ENCODE results near the gene TMEM132D.
"Not testable (repeated sequence)": the region's sequence is repeated elsewhere in the genome, so short reads cannot be mapped to it uniquely, and the experiment has no call there.

TMEM132D gene

DNA sequence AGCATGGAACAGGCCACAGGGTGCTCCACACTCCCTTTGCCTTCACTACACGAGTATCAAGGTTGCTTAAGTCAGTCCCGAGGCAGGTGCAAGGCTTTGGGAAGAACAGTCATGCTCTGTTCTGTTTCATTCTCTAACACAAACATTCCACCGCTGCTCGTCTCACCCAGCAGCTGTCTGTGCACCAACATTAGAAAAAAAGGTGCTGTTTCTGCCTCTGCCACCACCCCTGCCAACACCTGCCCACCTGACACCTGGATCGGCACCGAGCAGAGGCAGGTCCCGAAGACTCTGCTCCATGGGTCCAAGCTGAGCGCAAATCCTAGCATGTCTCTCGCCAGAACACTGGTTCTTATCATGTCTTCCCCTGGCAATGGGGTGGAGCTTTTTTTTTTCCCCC lies 347.7 kb downstream of the TMEM132D start:
- ATAC-seq (replicated peaks) (no peak), DNase-seq (no peak)
- Mint-ChIP-seq H3K9me3 (peaks cover 7 to 14% of the 10 kb centered on the region in 2 donors), H3K27me3 (peaks cover 0 to 10% of the 10 kb centered on the region in 2 donors), H3K4me1 (ENCODE audit: low read depth in 2 of 2) (no peaks in the 10 kb centered on the region), H3K27ac (no peak overlapping the region), H3K4me3 (no peak overlapping the region), H3K36me3 (ENCODE audit: insufficient read depth) (peaks cover 4% of the 10 kb centered on the region)

DNA sequence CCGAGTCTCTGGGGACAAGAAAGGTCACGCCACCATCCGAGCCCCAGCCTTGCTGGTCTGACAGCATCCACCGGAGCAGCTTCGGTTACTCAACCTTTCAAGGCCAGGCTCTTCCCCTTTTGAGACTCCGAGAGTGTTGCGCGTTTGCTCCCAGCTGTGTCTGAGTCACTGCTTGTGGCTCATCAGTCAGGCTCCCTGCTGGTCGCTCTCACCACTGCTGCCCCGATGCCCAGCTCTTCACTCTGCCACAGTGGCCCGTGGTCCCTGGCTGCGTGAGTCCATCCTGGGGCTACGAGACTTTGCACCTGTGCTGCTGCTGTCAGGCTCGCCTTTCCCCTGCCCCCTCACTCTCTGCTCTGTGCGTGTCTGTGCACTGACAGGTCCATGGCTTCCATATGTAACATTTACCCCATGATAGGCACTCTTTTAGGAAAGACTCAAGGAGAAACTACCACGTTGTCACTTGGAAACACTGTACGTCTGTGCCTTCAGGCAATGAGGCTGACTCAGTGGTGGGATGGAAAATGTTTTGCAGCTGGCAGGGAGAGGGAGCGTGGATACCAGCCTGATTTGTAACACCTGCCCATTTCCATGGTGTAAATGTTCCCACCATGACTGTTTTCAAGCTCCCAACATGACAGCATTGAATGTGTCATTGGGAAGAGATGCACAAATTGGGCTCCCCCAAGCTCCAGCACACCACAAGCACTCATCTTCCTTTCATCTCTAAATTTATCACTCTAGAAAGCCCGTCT lies 350.7 kb downstream of the TMEM132D start:
- Mint-ChIP-seq H3K4me3 (no peak overlapping the region), H3K36me3 (ENCODE audit: insufficient read depth) (peaks cover 4% of the 10 kb centered on the region), H3K4me1 (ENCODE audit: low read depth in 2 of 2) (no peaks in the 10 kb centered on the region), H3K27me3 (peaks cover 0 to 10% of the 10 kb centered on the region in 2 donors), H3K9me3 (peaks cover 11 to 24% of the 10 kb centered on the region in 2 donors), H3K27ac (no peak overlapping the region)
- DNase-seq (no peak), ATAC-seq (replicated peaks) (no peak)

DNA sequence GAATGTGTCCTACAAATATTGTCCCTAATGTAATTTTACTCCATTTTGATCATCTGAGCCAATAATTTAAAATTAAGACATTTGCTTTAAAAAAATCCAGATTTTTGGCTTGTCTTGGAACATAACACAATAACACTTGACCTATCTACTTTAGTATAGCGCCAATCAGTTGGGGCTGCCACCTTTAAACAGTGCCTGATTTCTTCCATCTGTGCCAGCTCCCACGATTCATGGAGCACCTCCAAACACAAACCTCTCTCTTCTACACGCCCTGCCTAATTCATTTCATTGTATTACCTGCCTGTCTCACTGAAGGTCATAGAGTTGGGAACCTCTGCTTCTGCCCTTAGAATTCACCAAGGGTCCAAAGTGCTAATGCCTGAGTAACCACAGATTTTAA lies 352.4 kb downstream of the TMEM132D start:
- Mint-ChIP-seq H3K4me1 (ENCODE audit: low read depth in 2 of 2) (no peaks in the 10 kb centered on the region), H3K4me3 (no peak overlapping the region), H3K9me3 (peaks cover 11 to 24% of the 10 kb centered on the region in 2 donors), H3K36me3 (ENCODE audit: insufficient read depth) (no peaks in the 10 kb centered on the region), H3K27ac (no peak overlapping the region), H3K27me3 (peaks cover 0 to 10% of the 10 kb centered on the region in 2 donors)
- no peak for DNase-seq
- ATAC-seq (replicated peaks) = no peak

DNA sequence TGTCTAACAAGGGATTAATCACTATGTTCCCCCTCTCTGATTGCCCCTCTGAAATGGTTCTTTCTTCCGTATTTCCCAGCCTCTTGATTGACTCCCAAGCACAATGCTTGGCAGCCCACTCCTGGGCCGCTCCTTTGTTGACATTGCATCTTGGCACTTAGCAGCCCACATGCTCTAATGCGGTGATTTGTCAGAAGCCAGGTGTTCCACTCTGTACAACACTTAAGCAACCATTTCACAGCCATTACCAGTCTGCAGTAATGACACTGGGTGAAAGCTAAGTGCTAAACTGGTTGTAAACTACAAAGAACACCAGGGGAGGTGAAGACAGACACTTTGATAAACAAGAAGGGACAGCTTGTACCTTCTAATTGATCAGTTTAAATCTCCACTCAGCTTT lies 353.5 kb downstream of the TMEM132D start:
- H3K27ac Mint-ChIP-seq = no peak overlapping the region
- DNase-seq = no peak
- H3K4me1 Mint-ChIP-seq (ENCODE audit: low read depth in 2 of 2) = no peaks in the 10 kb centered on the region
- H3K36me3 Mint-ChIP-seq (ENCODE audit: insufficient read depth) = no peaks in the 10 kb centered on the region
- H3K27me3 Mint-ChIP-seq = peaks cover 0 to 10% of the 10 kb centered on the region in 2 donors
- H3K4me3 Mint-ChIP-seq = no peak overlapping the region
- peaks cover 11 to 24% of the 10 kb centered on the region in 2 donors for H3K9me3 Mint-ChIP-seq
- ATAC-seq (replicated peaks) = no peak

DNA sequence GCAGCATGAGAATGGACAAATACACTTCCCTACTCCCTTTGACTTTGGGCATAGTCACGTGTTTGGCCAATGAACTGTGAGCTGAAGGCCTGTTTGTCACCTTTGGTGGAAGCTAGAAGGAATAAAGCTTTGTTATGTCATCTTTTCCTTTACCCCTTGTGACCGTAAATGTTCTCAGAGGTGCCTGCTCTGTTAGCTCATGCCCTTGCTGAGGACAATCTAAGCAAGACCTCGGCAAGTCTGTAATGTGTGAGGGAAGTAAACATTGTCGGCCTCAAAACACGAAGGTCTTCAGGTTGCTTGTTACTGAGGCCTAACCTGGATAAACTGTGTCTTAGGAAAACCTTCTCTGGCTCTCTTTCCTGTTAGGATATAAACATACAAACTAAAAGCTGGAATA lies 354.2 kb downstream of the TMEM132D start:
- peaks cover 9 to 24% of the 10 kb centered on the region in 2 donors for H3K9me3 Mint-ChIP-seq
- H3K27me3 Mint-ChIP-seq = peaks cover 0 to 10% of the 10 kb centered on the region in 2 donors
- H3K4me1 Mint-ChIP-seq (ENCODE audit: low read depth in 2 of 2) = no peaks in the 10 kb centered on the region
- H3K36me3 Mint-ChIP-seq (ENCODE audit: insufficient read depth) = no peaks in the 10 kb centered on the region
- H3K27ac Mint-ChIP-seq = no peak overlapping the region
- DNase-seq (no peak), ATAC-seq (replicated peaks) (no peak)
- no peak overlapping the region for H3K4me3 Mint-ChIP-seq

DNA sequence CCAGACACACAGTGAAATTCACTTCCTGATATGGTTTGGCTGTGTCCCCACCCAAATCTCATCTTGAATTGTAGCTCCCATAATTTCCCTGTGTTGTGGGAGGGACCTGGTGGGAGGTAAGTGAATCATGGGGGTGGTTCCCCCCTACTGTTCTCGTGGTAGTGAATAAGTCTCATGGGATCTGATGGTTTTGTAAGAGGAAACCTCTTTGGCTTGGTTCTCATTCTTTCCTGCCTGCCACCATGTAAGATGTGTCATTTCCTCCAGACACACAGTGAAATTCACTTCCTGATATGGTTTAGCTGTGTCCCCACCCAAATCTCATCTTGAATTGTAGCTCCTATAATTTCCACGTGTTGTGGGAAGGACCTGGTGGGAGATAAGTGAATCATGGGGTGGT lies 354.8 kb downstream of the TMEM132D start:
- not testable (repeated sequence) for H3K4me3 Mint-ChIP-seq; ATAC-seq (replicated peaks); H3K27ac Mint-ChIP-seq; H3K27me3 Mint-ChIP-seq; H3K4me1 Mint-ChIP-seq (ENCODE audit: low read depth in 2 of 2); DNase-seq; H3K36me3 Mint-ChIP-seq (ENCODE audit: insufficient read depth)
- peaks cover 11 to 22% of the 10 kb centered on the region in 2 donors for H3K9me3 Mint-ChIP-seq

DNA sequence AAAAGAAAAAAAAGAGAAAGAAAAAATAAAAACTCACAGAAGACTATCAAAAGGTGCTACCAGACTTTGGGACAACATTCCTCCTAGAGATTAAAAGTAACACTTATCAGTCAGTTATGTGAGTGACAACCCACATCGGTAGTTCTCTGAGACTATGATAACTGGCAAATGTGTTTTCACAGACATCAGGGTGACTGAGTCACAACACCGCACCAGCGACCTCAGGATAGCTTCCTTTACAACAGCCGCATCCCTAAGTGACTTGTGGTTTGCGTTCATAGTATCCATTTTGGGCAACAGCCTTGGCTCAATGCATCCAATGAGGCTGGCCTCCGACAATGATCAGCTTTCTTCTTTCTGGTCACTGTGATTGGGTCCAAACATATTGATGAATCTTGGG lies 359.1 kb downstream of the TMEM132D start:
- Mint-ChIP-seq H3K4me3 (no peak overlapping the region), H3K36me3 (ENCODE audit: insufficient read depth) (no peaks in the 10 kb centered on the region)

DNA sequence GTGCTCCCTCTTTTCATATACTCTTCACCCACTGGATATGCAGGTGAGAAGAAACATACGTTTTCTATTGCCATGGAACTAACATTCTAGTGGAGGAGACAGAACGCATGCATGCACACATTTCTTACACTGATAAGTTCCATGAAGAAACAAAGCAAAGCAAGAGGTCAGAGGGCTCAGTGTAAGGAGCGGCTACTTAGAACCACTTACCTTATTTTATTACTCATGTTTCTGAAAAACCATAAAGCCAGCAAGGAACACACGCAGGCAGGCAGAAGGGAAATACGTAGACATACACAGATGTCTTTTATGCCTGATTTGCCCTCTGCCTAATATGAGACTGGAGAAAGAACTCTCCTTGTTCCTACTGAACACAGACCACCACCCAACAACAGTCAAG lies 362.9 kb downstream of the TMEM132D start:
- DNase-seq (no peak), ATAC-seq (replicated peaks) (no peak)
- peaks cover 3% of the 10 kb centered on the region for H3K36me3 Mint-ChIP-seq (ENCODE audit: insufficient read depth)
- H3K27me3 Mint-ChIP-seq = no peaks in the 10 kb centered on the region
- H3K9me3 Mint-ChIP-seq = peaks cover 5 to 7% of the 10 kb centered on the region in 2 donors
- H3K27ac Mint-ChIP-seq = no peak overlapping the region
- no peaks in the 10 kb centered on the region for H3K4me1 Mint-ChIP-seq (ENCODE audit: low read depth in 2 of 2)
- no peak overlapping the region for H3K4me3 Mint-ChIP-seq

More for the DNA sequence above, 359.1 kb downstream of the TMEM132D start:
- Mint-ChIP-seq H3K27ac (no peak overlapping the region), H3K27me3 (no peaks in the 10 kb centered on the region), H3K9me3 (peaks cover 5 to 7% of the 10 kb centered on the region in 2 donors), H3K4me1 (ENCODE audit: low read depth in 2 of 2) (no peaks in the 10 kb centered on the region)
- no peak for DNase-seq
- ATAC-seq (replicated peaks) = no peak

DNA sequence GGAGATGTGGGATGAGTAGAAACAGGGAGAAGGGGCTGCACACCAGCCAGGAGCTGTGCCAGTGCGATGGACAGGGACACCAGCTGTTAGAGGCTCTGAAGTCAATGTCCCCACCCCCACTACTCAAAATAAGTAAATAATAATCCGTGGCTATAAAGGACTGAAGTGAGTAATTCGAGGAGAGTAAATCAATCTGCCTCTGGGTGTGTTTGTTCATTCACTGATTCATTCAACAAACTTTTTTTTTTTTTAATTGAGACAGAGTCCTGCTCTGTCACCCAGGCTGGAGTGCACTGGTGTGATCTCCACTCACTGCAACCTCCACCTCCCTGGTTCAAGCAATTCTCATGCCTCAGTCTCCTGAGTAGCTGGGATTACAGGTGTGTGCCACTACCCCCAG lies 363.6 kb downstream of the TMEM132D start:
- Mint-ChIP-seq H3K4me1 (ENCODE audit: low read depth in 2 of 2) (no peaks in the 10 kb centered on the region), H3K36me3 (ENCODE audit: insufficient read depth) (peaks cover 3% of the 10 kb centered on the region), H3K27ac (no peak overlapping the region), H3K4me3 (no peak overlapping the region), H3K9me3 (peaks cover 5 to 7% of the 10 kb centered on the region in 2 donors), H3K27me3 (no peaks in the 10 kb centered on the region)
- no peak for DNase-seq
- ATAC-seq (replicated peaks) = no peak

DNA sequence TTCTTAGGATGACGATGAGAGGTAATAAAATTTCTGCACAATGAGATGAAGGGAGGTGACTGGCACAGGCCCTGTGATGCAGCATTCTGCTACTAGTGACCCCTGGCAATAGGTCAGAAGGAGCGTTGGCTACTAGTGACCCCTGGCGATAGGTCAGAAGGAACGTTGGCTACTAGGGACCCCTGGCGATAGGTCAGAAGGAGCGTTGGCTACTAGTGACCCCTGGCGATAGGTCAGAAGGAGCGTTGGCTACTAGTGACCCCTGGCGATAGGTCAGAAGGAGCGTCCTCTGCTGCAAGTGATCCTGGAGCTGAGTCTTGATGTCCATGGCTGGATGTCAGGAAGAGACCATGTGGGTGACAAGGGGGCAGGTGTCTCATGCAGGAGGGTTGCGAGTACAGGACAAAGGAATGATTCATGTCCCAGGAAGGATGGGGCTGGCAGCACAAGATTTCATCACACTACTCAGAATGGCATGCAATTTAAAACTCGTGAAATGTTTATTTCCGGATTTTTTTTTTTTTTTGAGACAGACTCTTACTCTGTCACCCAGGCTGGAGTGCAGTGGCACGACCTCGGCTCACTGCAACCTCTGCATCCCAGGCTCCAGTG lies 365.0 kb downstream of the TMEM132D start:
- not testable (repeated sequence) for H3K9me3 Mint-ChIP-seq; H3K36me3 Mint-ChIP-seq (ENCODE audit: insufficient read depth); H3K27ac Mint-ChIP-seq; H3K4me1 Mint-ChIP-seq (ENCODE audit: low read depth in 2 of 2); H3K27me3 Mint-ChIP-seq; DNase-seq; H3K4me3 Mint-ChIP-seq; ATAC-seq (replicated peaks)

DNA sequence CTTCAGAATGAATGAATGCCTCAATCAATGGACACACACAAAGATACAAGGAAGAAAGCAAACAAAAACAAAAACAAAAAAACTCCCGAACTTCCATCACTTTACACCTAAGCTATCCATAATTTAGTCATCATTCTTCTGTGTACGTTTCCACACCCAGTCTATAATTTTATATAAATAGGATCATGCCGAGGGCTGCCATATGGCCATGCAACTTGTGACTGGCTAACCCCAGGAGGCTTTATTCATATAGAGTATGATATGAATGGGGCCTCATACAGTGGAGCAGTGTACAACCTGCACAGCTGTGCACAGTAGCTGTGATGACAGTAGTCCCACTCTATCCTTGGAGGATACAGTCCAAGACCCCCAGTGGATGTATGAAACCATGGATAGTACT lies 365.7 kb downstream of the TMEM132D start:
- H3K27me3 Mint-ChIP-seq = no peaks in the 10 kb centered on the region
- no peaks in the 10 kb centered on the region for H3K4me1 Mint-ChIP-seq (ENCODE audit: low read depth in 2 of 2)
- DNase-seq = no peak
- peaks cover 6 to 7% of the 10 kb centered on the region in 2 donors for H3K9me3 Mint-ChIP-seq
- H3K27ac Mint-ChIP-seq = no peak overlapping the region
- peaks cover 3% of the 10 kb centered on the region for H3K36me3 Mint-ChIP-seq (ENCODE audit: insufficient read depth)
- no peak for ATAC-seq (replicated peaks)
- H3K4me3 Mint-ChIP-seq = no peak overlapping the region

DNA sequence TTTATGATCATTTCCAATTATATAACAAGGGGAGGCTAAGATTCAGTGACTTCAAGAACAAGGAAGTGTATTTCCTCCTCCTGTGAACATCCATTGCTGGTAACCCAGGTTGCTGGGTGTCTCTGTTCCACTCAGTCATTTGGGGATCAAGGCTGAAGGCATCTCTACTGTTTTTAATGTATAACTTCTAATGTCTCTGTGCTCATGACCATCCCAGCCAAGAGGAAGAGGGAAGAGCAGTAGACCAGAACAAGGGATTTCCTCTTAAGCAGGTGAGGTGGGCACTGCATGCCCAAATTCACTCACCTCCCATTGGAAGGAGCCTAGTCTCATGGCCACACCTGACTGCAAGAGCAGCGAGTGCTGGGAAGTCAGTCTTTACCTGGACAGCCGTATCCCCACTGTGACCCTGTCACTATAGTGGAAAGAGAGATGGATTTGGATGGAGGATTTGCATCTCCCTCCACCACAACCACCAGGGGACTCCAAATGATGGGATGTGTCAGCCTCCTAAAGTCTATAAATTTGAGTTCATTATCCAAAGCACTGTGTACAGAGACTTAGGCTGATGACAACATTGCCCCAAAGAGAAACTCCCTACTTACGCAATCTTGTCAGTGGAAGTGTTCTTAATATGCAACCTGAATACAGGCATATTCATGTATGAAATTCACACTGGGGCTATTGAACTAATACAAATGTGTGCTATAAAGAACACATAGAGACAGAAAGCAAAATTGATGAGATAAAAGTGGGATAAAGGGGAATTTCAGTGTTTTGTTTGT lies 368.7 kb downstream of the TMEM132D start:
- no peak for DNase-seq
- peaks cover 3% of the 10 kb centered on the region for H3K36me3 Mint-ChIP-seq (ENCODE audit: insufficient read depth)
- no peak overlapping the region for H3K4me3 Mint-ChIP-seq
- no peaks in the 10 kb centered on the region for H3K4me1 Mint-ChIP-seq (ENCODE audit: low read depth in 2 of 2)
- peaks cover 5 to 7% of the 10 kb centered on the region in 2 donors for H3K9me3 Mint-ChIP-seq
- H3K27me3 Mint-ChIP-seq = no peaks in the 10 kb centered on the region
- no peak for ATAC-seq (replicated peaks)
- no peak overlapping the region for H3K27ac Mint-ChIP-seq

DNA sequence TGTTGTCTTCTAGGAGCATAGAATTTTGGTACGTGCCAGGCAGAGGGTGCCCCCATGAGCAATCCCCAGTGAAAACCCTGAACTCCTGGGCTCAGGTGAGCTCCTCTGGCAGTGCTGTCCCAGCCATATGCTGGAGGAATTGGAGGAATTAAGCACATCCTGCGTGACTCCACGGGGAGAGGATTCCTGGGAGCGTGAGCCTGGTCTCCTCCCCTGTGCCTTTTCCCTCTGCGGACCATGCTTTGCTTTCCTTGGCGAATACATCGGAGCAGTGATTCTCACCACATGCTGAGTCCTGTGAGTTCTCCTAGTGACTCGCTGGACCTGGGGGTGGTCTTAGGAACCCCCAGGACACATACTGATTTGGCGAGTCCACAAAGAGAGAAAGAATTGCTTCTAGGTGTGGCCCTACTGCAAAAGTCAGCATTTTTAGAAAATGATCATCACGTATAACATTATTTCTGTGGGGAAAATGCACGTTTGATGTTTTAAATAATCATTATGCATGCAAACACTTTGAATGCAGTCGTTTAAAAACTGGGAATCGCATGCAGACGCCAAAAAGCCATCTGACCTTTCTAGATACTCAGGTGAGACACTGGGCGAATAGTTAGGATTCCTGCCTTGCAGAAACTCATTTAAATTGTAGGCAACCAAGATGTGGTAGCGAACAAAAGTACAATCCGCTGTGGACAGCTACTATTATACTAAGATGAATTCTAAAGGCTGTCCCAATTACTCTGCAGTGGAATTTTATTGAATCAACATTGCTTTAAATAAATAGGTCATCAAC lies 370.9 kb downstream of the TMEM132D start:
- Mint-ChIP-seq H3K4me3 (no peak overlapping the region), H3K9me3 (peaks cover 3 to 7% of the 10 kb centered on the region in 2 donors), H3K36me3 (ENCODE audit: insufficient read depth) (no peaks in the 10 kb centered on the region), H3K27me3 (no peaks in the 10 kb centered on the region), H3K27ac (no peak overlapping the region), H3K4me1 (ENCODE audit: low read depth in 2 of 2) (no peaks in the 10 kb centered on the region)
- no peak for DNase-seq
- no peak for ATAC-seq (replicated peaks)
